HG02970 (cell line): Measurements from ENCODE around the gene TGFB2.

ENCODE experiments used
- ATAC-seq: cut with Tn5 transposase; IDR thresholded peaks from one replicate; pipeline ENCODE4 v1.9.1; 2021; ENCODE audit warnings: mild to moderate bottlenecking, moderate library complexity, moderate number of reproducible peaks; ENCODE audit not compliant: unreplicated experiment, low FRiP score

The TGFB2 gene

GRCh38 chr1:218330043-218330623, 15.0 kb upstream of the TGFB2 start:
- ATAC-seq, result no peak

- ATAC-seq, result no peak
Observed at GRCh38 chr1:218332416-218332815, 12.7 kb upstream of the TGFB2 start.

- no peak for ATAC-seq
Observed at GRCh38 chr1:218336328-218336727, 8.8 kb upstream of the TGFB2 start.

- ATAC-seq, result no peak
Observed at GRCh38 chr1:218339267-218339831, 5.8 kb upstream of the TGFB2 start.

GRCh38 chr1:218341325-218341724, 3.8 kb upstream of the TGFB2 start:
- ATAC-seq, result no peak

- ATAC-seq, result no peak
Observed at GRCh38 chr1:218342091-218342490, 3.0 kb upstream of the TGFB2 start.

GRCh38 chr1:218345673-218346390, 696 bp downstream of the TGFB2 start:
- ATAC-seq, result peak; percentile 61

- ATAC-seq, result no peak
Observed at GRCh38 chr1:218346391-218347204, 1.5 kb downstream of the TGFB2 start.

- no peak for ATAC-seq
Observed at GRCh38 chr1:218347336-218347722, 2.2 kb downstream of the TGFB2 start.

GRCh38 chr1:218347723-218348627, 2.8 kb downstream of the TGFB2 start:
- ATAC-seq, result no peak

- ATAC-seq, result no peak
Observed at GRCh38 chr1:218348628-218349071, 3.5 kb downstream of the TGFB2 start.

GRCh38 chr1:218349348-218350034, 4.4 kb downstream of the TGFB2 start:
- no peak for ATAC-seq

GRCh38 chr1:218350035-218350525, 4.9 kb downstream of the TGFB2 start:
- no peak for ATAC-seq

GRCh38 chr1:218350801-218351266, 5.7 kb downstream of the TGFB2 start:
- no peak for ATAC-seq

GRCh38 chr1:218351391-218352074, 6.4 kb downstream of the TGFB2 start:
- peak; percentile 43 for ATAC-seq

- no peak for ATAC-seq
Observed at GRCh38 chr1:218352075-218352438, 6.9 kb downstream of the TGFB2 start.

GRCh38 chr1:218353656-218354055, 8.5 kb downstream of the TGFB2 start:
- ATAC-seq, result no peak

GRCh38 chr1:218355278-218355677, 10.1 kb downstream of the TGFB2 start:
- ATAC-seq, result no peak
